ENCODE results near the gene KCTD7.
A peak's percentile ranks its signal among the peaks of the same experiment; 100 is the strongest.
"Not testable (repeated sequence)": the region's sequence is repeated elsewhere in the genome, so short reads cannot be mapped to it uniquely, and the experiment has no call there.

KCTD7 gene

DNA sequence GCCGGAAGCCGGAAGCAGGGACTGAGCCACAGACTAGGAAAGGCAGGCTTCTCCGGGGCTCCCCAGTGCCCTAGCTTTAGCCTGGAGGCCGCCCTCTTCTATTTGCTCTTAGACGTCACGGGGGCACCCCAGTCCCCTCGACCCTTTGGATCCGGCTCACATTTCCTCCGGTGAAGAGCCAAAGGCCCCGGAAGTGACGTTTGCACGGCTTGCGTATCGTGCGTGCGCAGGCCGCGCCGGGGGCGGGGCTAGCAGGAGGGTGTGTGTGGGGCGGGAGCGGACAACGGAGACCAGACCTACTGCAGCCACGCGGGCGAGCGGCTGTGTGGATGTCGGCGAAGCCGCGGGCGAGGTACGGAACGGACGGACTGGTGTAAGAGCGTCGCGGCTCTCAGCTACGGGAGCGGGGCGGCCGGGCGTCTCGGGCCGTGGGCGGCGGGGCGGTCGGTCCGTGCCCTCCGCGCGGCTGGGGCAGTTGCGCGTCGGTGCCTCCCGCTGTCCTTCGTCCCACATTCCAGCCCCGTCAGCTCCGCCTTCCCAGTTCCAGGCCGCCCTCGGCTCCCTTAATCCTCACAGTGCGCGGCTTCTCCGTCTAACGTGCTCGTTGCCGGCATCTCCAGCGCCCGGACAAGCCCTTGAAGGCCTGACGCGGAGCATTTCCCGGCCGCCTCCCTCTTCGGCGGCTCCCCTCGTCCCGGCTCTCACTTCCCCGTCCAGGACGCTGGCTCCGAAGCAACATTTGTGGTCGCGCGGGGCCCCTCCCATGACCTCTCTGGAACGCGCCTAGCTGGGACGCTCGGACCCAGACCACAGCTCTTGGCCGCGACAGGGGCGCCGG is 25.8 kb downstream of the KCTD7 start:
- DNase-seq (ENCODE audit: low spot score), result peak; percentile 99

DNA sequence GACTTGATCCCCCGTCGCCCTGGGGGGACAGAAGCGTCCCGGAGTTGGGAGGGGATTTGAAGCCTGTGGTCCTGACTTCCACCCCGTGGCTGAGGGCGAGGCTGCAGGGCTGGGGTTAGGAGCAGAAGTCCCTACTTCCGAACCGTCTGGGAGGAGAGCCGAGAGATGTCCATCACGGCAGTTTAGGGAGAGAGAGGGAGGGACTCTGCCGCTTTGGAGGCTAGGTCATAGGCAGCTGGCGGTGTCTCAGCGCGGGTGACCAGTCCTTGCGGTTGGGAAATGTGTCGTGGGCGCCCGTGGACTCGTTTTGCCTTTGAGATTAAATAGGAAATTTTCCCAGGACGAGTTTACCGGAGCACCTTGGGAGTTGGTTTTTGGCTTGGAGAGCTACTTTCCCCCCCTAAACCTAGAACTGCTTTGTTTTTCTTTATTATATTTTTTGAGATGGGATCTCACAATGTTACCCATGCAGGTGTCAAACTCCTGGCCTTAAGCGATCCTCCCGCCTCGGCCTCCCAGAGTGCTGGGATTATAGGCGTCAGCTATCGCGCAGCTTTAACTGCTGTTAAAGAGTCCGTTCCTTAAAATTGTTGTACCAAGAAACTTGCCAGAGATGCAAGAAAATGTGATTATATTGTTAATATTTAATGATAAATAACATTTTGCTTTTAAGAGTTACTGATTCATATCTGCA is 26.6 kb downstream of the KCTD7 start:
- DNase-seq (ENCODE audit: low spot score), result not testable (repeated sequence)

DNA sequence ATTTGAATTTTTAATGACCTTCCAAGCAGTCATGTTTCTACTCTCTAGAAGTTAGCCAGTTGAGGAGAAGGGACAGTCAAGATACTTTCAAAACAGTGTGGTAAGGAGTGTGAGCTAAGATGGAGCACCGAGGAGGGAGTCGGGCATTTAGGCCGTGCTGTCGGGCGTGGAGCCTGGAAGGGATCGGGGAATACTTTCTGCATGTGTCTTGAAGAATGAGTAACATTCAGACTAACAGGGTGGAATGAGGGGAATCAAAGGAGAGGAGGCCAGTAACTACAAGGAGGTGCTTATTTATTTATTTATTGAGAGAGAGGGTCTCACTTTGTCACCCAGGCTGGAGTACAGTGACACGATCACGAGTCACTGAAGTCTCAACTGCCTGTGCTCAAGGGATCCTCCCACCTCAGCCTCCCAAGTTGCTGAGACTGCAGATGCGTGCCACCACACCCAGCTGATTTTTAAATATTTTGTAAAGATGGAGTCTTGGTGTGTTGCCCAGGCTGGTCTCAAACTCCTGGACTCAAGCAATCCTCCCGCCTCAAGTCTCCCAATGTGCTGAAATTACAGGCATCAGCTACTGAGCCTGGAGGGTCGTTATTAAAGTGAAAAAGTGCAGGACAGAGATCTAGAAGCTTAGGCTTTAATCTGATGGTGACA is 27.3 kb downstream of the KCTD7 start:
- DNase-seq (ENCODE audit: low spot score), result not testable (repeated sequence)

DNA sequence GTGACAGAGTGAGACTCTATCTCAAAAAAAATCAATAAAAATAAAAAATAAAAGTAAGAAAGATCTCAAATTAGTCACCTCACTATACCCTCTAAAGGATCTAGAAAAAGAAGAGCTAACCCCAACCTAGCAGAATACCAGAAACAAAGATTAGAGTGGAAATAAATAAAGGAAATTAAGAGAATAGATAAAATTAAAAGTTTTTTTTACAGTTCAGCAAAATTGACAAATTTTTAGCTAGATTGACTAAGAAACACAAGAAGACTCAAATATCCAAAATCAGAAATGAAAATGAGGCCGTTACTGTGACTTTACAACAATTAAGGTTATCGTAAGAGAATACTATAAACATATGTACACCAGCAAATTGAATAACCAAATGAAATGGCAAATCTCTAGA is 29.1 kb downstream of the KCTD7 start:
- no peak for DNase-seq (ENCODE audit: low spot score)

DNA sequence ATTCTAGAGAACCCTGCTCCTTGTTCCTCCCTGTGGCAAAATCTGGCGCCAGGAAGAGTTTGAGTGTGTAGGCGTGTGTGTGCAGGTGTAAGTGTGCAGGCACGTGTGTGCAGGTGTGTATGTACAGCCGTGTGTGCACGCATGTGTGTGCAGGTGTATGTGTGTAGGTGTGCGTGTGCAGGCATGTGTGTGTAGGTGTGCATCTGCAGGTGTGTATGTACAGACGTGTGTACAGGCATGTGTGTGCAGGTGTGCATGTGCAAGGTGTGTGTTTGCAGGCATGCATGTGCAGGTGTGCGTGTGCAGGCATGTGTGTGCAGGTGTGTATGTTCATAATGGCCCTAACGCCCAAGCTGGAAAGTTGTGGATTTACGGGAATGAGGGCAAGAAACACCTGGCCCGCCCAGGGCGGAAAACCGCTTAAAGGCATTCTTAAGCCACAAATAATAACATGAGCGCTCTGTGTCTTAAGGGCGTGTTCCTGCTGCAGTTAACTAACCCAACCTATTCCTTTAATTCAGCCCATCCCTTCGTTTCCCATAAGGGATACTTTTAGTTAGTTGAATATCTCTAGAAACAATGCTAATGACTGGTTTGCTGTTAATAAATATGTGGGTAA is 34.1 kb downstream of the KCTD7 start:
- no peak for DNase-seq (ENCODE audit: low spot score)

DNA sequence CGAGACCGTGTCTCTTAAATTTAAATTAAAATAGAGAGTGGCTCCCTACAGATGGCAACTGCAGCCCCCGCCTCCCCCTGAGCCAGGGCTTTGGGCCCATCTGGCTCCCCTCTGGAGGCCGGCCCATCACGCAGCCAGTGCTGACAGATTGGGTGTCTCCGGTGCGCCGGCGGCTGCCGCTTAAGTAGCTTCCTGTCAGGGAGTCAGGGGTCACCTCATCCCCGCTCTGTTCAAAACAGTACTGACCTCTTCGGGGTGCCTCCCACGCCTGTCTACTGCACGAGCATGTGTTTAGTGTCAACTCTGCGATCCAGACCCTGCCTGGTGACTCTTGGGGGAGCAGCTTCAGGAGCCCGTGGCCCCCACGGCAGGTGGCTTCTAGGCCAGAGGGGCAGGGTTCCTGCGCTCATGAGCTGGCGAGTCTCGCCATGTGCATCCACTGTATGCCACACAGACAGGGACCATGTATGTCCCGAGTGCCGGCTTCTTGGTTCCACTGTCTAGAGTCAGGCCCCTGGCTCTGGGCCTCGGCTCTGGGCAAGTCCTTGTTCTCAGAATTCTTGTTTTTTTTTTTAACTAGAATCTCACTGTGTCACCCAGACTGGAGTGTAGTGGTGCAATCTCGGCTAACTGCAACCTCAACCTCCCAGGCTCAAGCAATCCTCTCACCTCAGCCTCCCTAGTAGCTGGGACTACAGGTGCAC is 36.1 kb downstream of the KCTD7 start:
- no peak for DNase-seq (ENCODE audit: low spot score)

DNA sequence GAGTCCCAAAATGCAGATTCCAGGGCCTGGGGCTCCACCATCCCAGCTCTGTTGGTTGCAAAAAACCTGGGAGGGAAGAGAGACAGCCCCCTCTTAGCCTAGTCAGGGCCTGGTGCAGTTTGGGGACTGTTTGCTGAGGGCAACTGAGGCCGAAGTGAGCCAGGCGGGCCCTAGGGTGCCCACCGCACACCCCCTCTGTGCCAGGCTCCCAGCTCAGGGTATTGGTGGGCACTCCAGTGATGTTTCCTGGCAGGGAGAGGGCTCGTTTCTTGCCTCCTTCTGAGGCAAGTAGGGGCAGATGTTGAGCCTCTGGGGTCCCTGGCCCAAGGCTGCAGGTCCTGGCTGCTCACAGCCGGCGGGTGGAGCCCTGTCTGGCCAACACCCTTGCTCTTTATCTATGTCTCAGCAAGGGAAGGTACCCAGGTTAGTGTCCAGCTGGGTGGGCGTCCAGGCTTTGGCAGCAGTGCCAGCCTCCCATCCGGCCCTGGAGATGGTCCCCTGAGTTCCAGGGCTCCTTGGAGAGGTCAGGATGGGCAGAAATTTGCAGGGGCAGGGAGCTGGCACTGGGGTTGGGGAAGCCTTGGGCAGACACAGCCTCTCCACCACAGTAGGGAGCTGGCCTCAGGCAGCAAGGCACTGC is 37.8 kb downstream of the KCTD7 start:
- no peak for DNase-seq (ENCODE audit: low spot score)

DNA sequence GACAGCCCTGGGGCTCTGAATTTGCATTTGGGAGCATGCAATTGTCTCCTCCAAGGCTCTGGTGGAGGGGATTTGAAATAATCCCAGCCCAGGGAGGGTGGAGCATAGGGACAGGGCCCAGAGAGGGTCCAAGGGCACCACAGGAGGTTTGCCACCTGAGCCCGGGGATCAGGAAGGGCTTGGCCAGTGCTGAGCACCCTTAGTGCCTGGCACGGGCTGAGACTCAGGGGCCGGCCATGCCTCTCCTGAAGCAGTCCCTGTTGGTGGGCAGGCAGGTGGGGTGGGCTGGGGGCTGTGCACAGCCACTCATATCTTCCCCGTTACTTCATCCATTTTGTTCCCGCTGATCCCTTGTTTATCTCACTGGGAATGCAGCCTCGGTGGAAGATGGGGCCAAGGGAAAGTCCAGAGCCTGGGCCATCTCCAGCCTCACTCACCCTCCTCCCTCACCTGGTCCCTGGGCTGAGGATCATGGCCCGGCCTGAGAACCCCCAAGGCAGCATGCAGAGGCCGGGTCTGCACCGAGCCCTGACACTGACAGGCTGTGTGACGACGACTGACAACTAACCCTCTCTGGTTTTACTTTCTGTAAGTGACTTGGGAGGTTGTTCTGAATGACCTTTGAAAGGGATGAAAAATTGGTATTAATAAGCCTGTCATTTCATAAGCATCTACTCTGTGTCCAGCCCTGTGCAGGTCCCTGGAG is 38.5 kb downstream of the KCTD7 start:
- DNase-seq (ENCODE audit: low spot score), result no peak

DNA sequence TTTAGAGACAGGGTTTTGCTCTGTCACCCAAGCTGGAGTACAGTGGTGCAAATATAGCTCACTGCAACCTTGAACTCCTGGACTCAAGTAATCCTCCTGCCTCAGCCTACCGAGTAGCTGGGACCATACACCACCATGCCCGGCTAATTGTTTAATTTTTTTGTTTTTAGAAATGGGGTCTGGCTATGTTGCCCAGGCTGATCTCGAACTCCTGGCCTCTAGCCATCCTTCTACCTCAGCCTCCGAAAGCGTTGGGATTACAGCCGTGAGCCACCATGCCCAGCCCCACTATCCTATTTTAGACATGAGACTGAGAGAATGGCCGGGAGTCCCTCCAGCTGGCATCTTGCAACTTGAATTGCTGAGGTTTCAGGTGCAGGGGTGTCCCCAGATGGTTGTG is 39.4 kb downstream of the KCTD7 start:
- no peak for DNase-seq (ENCODE audit: low spot score)

DNA sequence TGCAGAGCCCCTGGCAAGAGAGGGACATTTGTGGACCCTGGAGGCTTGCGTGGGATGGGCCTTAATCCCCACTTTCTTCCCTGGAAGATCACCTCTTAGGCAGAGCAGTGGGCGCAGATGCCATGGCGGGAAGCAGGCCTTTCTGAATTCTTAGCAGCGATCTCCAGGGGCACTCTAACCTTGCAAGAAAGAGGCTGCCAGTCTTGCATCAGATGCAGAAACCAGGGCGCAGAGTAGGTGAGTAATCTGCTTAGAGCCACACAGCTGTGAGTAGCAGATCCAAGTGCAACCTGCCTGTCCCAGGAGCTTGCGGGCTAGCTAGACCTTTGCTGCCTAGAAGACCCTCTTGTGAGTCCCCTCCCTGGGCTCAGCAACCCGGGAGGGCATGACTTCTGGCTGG is 40.0 kb downstream of the KCTD7 start:
- no peak for DNase-seq (ENCODE audit: low spot score)

DNA sequence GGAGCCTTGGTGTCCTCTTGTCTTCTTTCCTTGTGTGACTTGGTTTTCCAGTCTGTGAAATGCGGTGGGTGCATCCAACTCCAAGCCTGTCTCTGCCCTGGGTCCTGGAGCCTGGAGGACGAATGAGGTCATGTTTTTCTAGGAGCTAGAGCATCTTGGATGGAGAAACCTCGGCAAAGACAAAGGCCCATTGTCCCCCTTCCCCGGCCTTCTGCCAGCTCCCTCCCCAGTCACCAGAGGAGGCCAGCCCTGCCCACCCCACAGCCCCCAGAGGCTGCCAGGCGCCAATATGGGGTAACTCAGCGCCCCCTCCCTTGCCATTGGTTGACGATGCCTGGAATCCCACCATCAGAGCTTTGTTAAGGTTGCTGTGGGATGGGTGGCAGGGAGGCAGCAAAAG is 40.4 kb downstream of the KCTD7 start:
- peak; percentile 57 for DNase-seq (ENCODE audit: low spot score)

DNA sequence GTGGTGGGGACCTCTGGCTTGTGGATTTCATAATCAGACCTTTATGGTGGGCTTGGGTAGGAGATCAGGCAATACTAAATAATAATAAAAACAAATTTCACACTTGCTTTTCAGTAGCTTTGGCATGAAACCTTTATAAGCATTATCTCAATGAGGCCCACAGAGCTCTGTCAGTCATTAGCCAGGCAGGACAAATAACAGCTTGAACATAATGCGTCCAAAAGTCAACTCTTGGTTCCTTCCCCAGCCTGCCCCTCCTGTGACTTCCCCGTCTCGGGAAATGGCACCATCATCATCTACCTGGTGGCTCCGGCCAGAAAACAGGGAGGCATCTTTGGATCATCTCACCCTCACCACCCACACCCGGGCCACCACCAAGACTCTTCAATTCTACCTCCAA is 40.8 kb downstream of the KCTD7 start:
- peak; percentile 36 for DNase-seq (ENCODE audit: low spot score)

DNA sequence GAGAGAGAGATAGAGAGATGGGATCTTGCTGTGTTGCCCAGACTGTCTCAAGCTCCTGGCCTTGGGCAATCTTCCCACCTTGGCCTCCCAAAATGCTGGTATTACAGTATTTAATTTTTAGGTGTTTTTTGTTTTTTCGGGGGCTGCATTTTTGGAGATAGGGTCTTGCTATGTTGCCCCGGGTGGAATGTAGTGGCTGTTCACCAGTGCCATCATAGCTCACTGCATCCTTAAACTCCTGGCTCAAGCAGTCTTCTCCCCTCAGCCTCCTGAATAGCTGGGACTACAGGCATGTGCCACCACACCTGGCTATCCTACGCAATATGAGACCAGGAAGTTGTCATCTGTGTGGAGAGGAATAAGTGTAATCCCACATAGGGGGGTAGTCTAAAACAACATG is 42.4 kb downstream of the KCTD7 start:
- DNase-seq (ENCODE audit: low spot score), result no peak

DNA sequence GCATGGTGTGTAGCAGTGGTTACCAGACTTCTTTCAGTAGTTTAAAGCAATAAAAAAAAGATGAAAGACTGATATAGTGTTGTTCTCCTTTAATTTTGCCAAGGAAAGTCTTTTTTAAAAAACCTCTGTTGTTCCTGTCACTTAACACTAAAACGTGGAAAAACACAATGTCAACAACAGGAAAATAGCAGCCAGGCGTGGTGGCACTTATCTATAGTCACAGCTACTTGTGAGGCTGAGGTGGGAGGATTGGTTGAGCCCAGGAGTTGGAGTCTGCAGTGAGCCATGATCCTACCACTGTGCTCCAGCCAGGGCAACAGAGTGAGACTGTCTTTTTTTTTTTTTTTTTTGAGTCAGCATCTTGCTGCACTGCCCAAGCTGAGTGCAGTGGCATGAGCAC is 42.8 kb downstream of the KCTD7 start:
- not testable (repeated sequence) for DNase-seq (ENCODE audit: low spot score)

DNA sequence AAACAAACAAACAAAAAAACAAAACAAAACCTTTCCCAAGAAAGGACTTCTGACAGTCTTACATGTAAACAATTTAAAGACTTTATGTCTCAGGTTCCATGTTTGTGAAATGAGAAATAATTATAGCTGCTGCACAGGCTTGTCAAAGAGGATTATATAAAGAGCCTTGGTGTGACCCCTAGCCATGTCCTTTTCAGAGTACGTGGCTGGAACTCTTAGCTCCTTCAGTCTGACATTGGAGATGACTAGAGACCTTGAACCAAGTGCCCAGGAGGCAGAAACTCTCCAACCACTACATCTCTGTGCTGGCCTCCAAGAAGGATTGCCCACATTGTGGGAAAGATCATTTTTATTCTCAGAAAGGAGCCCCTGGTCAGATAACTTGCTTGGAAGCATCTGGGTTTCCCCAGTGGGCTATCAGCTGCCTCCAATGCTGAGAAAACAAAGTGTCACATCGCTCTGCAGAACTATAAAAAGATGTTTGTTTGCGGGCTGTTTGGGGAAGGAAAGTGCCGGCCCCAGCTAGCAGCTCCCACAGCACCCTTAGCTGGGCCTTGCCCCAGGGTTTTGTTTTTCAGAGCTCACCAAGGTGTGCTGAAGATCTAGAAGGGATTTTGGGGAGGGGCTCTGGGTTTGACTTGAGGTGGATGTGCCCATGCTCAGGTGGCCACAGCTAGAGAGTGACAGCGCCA is 43.9 kb downstream of the KCTD7 start:
- not testable (repeated sequence) for DNase-seq (ENCODE audit: low spot score)

DNA sequence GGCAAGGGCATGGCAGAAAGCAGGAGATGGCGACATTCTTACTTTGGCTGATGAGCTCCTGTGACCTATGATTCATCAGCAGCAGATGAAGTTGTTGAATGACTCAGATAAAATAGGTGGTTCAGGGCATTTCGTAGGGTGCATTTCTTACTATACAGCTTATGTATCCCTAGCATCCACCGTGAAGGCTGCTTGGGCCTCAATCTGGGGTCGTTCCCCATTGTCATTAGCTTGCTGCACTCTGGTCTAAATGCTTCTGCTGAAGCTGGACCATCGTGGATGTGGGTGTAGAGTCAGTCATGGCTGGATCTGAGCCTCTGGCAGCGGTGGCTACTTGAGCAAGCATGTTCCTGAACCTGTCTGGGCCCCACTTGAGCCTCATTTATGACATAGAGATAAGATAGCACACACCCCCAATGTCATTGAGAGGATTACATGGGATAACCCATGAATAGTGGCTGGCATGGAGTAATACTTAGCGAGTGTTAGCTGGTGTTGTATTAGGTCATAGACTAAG is 44.5 kb downstream of the KCTD7 start:
- DNase-seq (ENCODE audit: low spot score), result not testable (repeated sequence)

DNA sequence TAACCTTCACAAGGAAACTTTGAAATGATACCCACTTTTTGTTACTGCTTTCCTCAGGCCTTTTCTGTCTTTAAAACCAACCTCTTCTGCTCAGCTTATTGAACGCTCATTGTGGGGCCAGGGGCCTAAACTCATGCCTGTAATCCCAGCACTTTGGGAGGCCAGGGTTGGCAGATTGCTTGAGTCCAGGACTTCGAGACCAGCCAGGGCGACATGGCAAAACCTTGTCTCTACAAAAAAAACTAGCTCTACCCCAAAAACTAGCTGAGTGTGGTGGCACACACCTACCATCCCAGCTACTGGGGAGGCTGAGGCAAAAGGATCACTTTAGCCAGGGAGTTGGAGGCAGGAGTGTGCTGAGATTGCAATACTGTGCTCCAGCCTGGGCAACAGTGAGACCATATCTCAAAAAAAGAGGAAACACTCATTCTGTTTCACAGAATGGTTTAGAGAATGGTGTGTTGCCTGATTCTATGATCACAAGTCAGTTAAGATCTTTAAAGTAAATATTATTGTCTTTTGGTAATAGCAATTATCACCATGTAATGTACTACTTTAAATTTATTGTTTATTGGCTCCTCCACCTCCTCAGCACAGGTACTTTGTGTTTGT is 51.1 kb downstream of the KCTD7 start:
- DNase-seq (ENCODE audit: low spot score), result no peak

DNA sequence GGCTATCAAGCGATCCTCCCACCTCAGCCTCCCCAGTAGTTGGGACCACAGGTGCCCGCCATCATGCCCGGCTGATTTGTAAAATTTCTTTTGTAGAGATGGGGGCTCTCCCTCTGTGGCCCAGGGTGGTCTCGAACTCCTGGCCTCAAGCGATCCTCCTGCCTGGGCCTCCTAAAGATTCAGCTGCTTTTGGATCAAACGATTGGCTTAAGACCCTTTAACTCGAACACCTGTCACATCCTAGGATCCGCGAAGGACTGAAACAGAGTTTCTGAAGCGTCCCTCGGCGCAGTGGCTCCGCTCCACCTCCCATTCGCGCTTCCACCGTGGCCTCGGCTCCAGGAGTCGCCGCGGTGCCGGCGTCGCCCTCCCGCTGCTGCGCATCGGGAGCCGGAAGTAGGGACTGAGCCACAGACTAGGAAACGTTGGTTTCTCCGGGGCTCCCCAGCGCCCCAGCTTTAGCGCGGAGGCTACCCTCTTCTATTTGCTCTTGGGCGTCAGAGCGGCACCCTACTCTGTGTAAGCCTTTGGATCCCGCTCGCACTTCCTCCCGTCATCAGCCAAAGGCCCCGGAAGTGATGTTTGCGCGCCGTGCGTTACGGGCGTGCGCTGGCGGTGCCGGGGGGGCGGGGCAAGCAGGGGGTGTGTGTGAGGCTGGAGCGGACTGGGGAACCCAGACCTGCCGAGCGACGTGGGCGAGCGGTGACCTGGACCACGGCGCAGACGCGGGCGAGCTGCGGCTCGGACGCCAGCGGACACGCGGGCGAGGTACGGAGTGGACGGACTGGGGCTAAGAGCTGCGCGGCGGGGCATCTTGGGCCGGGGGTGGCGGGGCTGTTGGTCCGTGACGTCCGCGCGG is 53.0 kb downstream of the KCTD7 start:
- peak; percentile 99 for DNase-seq (ENCODE audit: low spot score)

Measured in HuH-7 (cell line).